Measurements from ENCODE around the gene GPR18. TPM values are rescaled to one million over a fixed set of nuclear protein-coding genes. Genes with fewer than 3 reads are reported as not detected.
A peak's percentile ranks its signal among the peaks of the same experiment; 100 is the strongest.

Gene GPR18
- total and polyA plus RNA-seq, 2 donors (not counting 1 experiment from before 2014, with no cell fraction given) = not detected

GRCh38 chr13:99227909-99228688 lies 30.1 kb downstream of the GPR18 start:
- Histone ChIP-seq H3K36me3 (ENCODE audit: control insufficient read depth, insufficient read depth, low read length) (no peaks in the 10 kb centered on the region), H3K27ac (ENCODE audit: insufficient read depth, low read length) (no peak overlapping the region), H3K9ac (ENCODE audit: insufficient read depth, low read length) (no peak overlapping the region), H3K79me2 (ENCODE audit: control insufficient read depth, insufficient read depth, low read length) (peaks cover 15% of the 10 kb centered on the region), H3K4me1 (ENCODE audit: control insufficient read depth, extremely low read depth, insufficient read depth, low read length) (peaks cover 5% of the 10 kb centered on the region), H3K27me3 (ENCODE audit: control insufficient read depth, insufficient read depth, low read length) (no peaks in the 10 kb centered on the region), H2AFZ (ENCODE audit: low read length) (no peak overlapping the region), H3K4me3 (replicated peaks in 1 of 4; ENCODE audit: control extremely low read depth in 1 of 4, insufficient read depth in 1 of 4, low read depth in 3 of 4, low read length in 4 of 4) (no peak overlapping the region), H4K20me1 (ENCODE audit: control insufficient read depth, extremely low read depth, insufficient read depth, low read length) (no peaks in the 10 kb centered on the region), H3K9me3 (ENCODE audit: control insufficient read depth, insufficient read depth, low read depth, low read length) (no peaks in the 10 kb centered on the region), H3K4me2 (ENCODE audit: extremely low read depth, insufficient read depth, low read length) (no peak overlapping the region)
- TF ChIP-seq CTCF (conservative IDR thresholded peaks at IDR 0.05 in 1 of 2, IDR thresholded peaks at IDR 0.05 in 1 of 2; ENCODE audit: low read depth in 1 of 2, low read length in 2 of 2) = no peak
- TF ChIP-seq EZH2 (IDR thresholded peaks at IDR 0.05; ENCODE audit: low read length, missing control alignments) = no peak
- no peak for DNase-seq (ENCODE audit: low read depth in 2 of 2)

GRCh38 chr13:99227331-99227900 lies 30.8 kb downstream of the GPR18 start:
- Histone ChIP-seq H3K9me3 (ENCODE audit: control insufficient read depth, insufficient read depth, low read depth, low read length) (no peaks in the 10 kb centered on the region), H3K9ac (ENCODE audit: insufficient read depth, low read length) (no peak overlapping the region), H3K4me3 (replicated peaks in 1 of 4; ENCODE audit: control extremely low read depth in 1 of 4, insufficient read depth in 1 of 4, low read depth in 3 of 4, low read length in 4 of 4) (no peak overlapping the region), H3K27ac (ENCODE audit: insufficient read depth, low read length) (no peak overlapping the region), H3K27me3 (ENCODE audit: control insufficient read depth, insufficient read depth, low read length) (no peaks in the 10 kb centered on the region), H2AFZ (ENCODE audit: low read length) (no peak overlapping the region), H4K20me1 (ENCODE audit: control insufficient read depth, extremely low read depth, insufficient read depth, low read length) (no peaks in the 10 kb centered on the region), H3K79me2 (ENCODE audit: control insufficient read depth, insufficient read depth, low read length) (peaks cover 15% of the 10 kb centered on the region), H3K4me2 (ENCODE audit: extremely low read depth, insufficient read depth, low read length) (no peak overlapping the region), H3K4me1 (ENCODE audit: control insufficient read depth, extremely low read depth, insufficient read depth, low read length) (peaks cover 5% of the 10 kb centered on the region), H3K36me3 (ENCODE audit: control insufficient read depth, insufficient read depth, low read length) (no peaks in the 10 kb centered on the region)
- TF ChIP-seq EZH2 (IDR thresholded peaks at IDR 0.05; ENCODE audit: low read length, missing control alignments) = no peak
- TF ChIP-seq CTCF (conservative IDR thresholded peaks at IDR 0.05 in 1 of 2, IDR thresholded peaks at IDR 0.05 in 1 of 2; ENCODE audit: low read depth in 1 of 2, low read length in 2 of 2) = no peak
- DNase-seq (ENCODE audit: low read depth in 2 of 2) = no peak

- H3K79me2 ChIP-seq (ENCODE audit: control insufficient read depth, insufficient read depth, low read length) = peaks cover 16% of the 10 kb centered on the region
- no peaks in the 10 kb centered on the region for H3K27me3 ChIP-seq (ENCODE audit: control insufficient read depth, insufficient read depth, low read length)
- TF ChIP-seq EZH2 (IDR thresholded peaks at IDR 0.05; ENCODE audit: low read length, missing control alignments) = no peak
- no peak for TF ChIP-seq CTCF (conservative IDR thresholded peaks at IDR 0.05 in 1 of 2, IDR thresholded peaks at IDR 0.05 in 1 of 2; ENCODE audit: low read depth in 1 of 2, low read length in 2 of 2)
- H3K9me3 ChIP-seq (ENCODE audit: control insufficient read depth, insufficient read depth, low read depth, low read length) = no peaks in the 10 kb centered on the region
- no peak overlapping the region for H3K4me3 ChIP-seq (replicated peaks in 1 of 4; ENCODE audit: control extremely low read depth in 1 of 4, insufficient read depth in 1 of 4, low read depth in 3 of 4, low read length in 4 of 4)
- H3K36me3 ChIP-seq (ENCODE audit: control insufficient read depth, insufficient read depth, low read length) = no peaks in the 10 kb centered on the region
- H3K9ac ChIP-seq (ENCODE audit: insufficient read depth, low read length) = no peak overlapping the region
- no peaks in the 10 kb centered on the region for H4K20me1 ChIP-seq (ENCODE audit: control insufficient read depth, extremely low read depth, insufficient read depth, low read length)
- H3K27ac ChIP-seq (ENCODE audit: insufficient read depth, low read length) = no peak overlapping the region
- no peak overlapping the region for H3K4me2 ChIP-seq (ENCODE audit: extremely low read depth, insufficient read depth, low read length)
- peak; percentile 22 to 32 for DNase-seq (ENCODE audit: low read depth in 2 of 2)
- peaks cover 5% of the 10 kb centered on the region for H3K4me1 ChIP-seq (ENCODE audit: control insufficient read depth, extremely low read depth, insufficient read depth, low read length)
- no peak overlapping the region for H2AFZ ChIP-seq (ENCODE audit: low read length)
These were observed 31.7 kb downstream of the GPR18 start for GRCh38 chr13:99226513-99226912.

Data from fibroblast of lung (primary cell).